NCI-H446 treated with DMSO at 0.1 percent for 48 hours (cell line): ENCODE results near the gene PFN4.
"Not testable (repeated sequence)": the region's sequence is repeated elsewhere in the genome, so short reads cannot be mapped to it uniquely, and the experiment has no call there.

Experiments used
- DNase-seq: peaks from one replicate; lab custom pipeline; 2025; lab: John Stamatoyannopoulos, UW

Gene PFN4

DNA sequence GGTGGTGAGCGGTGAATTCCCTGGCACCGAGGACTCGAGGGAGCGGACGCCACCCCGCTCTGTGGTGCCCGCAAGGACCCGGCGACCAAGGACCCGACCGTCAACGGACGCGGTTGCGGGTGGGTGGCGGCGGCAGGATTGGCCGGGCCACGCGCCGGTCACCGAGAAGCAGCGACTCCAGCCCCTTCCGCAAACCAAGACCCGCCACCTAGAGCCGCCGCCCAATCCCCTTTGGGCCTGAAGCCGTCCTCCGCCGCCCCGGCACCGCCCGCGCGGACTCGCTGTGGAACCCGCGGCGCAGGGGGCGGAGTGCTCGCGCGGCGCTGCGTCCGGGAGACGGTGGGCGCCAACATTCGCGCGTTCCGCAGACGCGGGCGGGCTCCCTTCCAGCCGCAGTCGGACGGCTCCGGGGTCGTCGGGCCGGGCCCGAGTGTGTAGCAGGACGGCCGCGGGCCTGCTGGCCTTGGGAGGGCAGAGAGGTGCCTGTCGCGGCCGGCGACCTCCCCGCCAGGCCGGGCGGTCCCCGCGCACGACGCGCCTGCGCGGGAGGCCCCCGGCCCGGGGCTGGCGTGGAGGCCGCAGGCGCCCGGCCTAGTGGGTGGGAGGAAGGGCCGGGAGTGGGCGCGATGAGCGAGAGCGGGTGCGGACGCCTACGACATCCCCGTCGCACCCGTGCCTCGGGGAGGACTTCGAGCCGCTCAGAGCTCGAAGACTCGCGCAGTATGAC lies at the start of gene PFN4, which contains the start of gene FAM228B:
TSS of gene PFN4 (minus strand) at position 140 of the 727 bp plus-strand sequence. CDS start 799 bp downstream, outside the sequence.
TSS of gene FAM228B (plus strand) at position 275 of the 727 bp plus-strand sequence. CDS start 893 bp downstream, outside the sequence.
- DNase-seq = peak; percentile 41

- DNase-seq = no peak
These were observed 45.9 kb upstream of the PFN4 start for GRCh38 chr2:24169023-24169422.

DNA sequence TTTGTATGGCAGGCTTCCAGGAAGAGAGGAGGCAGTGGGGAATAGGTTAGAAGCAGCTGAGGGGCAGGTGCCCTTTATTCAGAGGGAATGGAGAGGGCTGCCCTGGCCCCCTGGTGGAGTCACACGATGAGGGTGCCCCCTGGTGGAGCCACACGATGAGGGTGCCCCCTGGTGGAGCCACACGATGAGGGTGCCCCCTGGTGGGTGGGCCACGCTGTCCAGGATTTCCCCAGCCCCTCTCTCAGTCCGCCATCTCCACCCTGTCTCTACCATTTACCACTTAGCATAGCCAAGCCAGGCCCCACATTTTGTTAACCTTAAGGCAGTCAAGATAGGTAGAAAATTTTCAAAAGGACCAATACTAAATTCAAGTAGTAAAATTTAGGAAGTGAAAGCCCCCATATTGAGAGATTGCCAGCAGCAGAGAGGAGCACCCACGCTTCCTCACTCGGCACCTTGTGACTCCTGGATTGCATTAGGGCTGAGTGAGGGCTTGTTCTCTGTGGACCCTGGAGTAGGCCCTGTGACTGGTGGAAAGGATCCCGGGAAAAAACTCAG lies 41.4 kb upstream of the PFN4 start:
- DNase-seq = no peak

GRCh38 chr2:24163601-24164000 lies 40.5 kb upstream of the PFN4 start:
- DNase-seq = no peak

DNA sequence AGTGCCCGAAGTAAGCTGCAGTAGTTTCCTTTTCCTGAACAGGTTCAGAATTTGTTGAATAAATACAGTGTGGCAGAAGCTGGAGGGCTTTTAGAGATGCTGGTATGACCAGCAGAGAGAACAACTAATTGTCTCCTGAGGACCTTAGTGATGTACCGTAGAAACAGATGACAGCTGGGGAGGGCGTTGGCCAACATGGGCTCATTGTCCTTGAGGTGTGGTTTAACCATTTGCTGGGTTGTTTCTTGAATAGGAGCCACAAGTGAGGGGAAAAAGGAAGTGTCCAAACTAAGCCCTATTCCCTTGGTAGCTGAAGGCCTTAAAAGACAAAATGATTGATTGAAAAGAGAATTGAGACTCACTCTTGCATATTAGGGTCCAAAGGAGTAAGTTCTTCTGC lies 40.1 kb upstream of the PFN4 start:
- no peak for DNase-seq

- no peak for DNase-seq
These were observed 39.4 kb upstream of the PFN4 start for GRCh38 chr2:24162494-24162893.

DNA sequence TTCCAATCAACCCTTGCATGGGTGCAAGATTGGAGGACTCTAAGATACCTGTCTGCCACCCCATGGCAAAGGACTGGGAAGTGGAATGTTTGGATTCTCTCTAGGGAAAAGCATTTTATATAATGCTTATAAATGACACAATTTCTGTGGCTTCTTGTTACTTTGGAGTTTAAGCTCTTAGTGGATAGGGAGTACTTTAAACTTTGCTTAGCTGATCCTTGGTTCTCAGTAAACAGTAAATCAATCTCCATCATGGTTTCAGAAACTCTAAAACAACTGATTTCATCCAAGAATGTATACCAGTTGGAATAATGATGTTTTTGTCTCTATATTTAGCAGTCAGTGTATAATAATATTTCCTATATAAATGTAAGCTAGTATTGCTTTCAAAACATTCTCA lies 37.6 kb upstream of the PFN4 start:
- DNase-seq = no peak

GRCh38 chr2:24159708-24160107 lies 36.6 kb upstream of the PFN4 start:
- DNase-seq = no peak

- no peak for DNase-seq
These were observed 35.0 kb upstream of the PFN4 start for GRCh38 chr2:24158131-24158530.

DNA sequence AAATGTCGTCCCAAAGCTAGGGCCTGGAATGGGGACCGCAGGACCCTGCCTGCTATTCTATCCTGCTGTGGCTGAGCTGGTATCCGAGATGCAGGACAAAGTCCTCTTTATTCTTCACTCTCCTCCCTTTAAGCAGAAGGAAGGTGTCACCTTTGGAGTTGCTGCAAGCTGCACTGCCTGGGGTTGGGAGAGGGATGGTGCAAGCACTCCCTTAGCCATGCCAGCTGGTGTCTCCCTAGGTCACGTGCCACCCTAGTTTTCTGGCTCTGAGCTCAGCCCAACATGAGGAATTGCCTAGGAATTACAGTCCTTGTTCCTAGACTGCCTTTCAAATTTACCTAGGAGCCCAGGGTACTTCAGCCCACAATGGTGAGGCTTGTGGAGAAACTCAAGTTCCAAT lies 30.3 kb upstream of the PFN4 start:
- DNase-seq = no peak

- no peak for DNase-seq
These were observed 29.5 kb upstream of the PFN4 start for GRCh38 chr2:24152413-24153197.

DNA sequence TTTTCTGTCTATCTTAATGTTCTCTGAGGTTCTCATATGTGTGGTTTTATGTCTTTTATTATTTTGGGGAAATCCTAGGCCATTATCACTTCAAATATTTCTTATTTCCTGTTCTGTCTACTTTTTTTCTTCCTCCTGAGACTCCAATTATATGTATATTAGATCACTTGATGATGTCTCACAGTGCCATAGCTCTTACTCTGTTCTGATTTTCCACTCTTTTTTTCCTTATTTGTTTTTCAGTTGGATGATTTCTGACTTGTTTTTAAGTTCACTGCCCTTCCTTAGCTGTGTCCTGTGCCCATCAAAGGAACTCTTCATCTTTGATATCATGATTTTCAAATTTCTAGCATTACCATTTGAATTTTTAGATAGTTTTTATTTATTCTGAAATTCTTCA lies 24.2 kb upstream of the PFN4 start:
- no peak for DNase-seq

DNA sequence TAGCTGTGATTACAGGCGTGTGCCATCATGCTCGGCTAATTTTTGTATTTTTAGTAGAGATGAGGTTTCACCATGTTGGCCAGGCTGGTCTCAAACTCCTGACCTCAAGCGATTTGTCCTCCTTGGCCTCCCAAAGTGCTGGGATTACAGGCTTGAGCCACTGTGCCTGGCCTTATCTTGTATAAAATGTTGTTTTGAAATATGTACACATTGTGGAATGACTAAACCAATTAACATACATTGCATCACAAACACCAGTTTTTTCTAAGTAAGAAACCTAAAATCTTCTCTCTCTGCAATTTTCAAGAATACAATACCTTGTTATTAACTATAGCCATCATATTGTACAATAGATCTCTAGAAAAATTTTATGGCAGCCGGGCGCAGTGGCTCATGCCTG lies 17.2 kb upstream of the PFN4 start:
- DNase-seq = not testable (repeated sequence)

DNA sequence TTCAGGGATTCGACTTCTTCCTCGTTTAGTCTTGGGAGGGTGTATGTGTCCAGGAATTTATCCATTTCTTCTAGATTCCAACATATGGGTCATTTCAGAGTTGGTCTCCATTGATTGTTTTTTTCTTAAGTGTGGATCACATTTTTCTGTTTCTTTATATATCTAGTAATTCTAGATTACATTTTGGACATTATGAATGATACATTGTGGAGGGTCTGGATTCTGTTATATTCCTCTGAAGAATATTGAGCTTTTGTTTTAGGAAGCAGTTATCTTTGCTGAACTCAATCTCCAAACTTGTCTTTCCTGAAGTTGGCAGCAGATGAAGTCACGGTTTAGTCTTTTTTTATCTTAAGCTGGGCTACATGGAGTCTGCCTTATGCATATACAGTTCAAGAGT lies 9.4 kb upstream of the PFN4 start:
- no peak for DNase-seq

DNA sequence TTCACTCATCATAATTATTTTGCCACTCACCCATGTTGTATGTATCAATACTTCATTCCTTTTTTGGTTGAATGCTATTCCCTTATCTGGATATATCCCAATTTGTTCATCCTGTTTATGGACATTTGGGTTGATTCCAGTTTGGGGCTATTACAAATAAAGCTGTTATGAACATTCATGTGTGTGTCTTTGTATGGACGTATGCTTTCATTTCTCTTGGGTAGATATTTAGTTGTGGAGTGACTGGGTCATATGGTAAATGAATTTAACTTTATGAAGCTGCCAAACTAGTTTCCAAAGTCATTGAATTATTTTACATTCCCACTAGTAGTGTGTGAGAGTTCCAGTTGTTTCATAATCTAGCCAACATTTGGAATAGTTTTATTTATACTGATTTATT lies 2.8 kb upstream of the PFN4 start:
- no peak for DNase-seq

DNA sequence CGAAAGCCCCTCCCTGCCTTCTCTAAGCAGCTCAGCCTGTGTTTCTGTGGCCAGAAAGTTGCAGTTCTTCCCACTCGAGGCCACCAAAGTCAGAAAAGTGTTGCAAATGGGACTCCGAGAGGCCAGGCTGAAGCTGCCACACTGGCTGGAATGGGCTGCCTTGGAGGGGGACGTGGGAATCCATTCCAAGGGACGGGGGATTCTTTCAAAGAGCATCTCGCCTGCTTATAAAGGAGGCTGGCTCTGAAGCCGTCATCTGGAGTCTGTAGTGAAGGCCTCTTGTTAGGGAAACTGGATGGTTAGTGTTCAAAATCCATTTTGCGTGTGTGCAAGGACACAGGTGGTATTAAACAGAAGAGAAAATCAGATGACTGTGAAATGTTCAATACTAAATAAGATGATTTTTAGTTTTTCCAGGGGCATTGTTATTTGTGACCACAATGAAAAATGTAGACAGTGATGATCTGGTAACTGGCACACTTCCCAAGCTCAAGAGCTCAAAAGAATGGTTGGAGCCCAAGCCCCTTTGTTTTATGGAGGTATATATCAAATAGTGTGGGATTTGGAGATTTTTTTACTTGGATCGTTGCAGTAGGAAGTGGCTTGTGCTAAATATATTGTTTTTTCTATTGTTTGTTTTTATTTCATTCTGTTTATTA lies 917 bp upstream of the PFN4 start:
- DNase-seq = no peak

DNA sequence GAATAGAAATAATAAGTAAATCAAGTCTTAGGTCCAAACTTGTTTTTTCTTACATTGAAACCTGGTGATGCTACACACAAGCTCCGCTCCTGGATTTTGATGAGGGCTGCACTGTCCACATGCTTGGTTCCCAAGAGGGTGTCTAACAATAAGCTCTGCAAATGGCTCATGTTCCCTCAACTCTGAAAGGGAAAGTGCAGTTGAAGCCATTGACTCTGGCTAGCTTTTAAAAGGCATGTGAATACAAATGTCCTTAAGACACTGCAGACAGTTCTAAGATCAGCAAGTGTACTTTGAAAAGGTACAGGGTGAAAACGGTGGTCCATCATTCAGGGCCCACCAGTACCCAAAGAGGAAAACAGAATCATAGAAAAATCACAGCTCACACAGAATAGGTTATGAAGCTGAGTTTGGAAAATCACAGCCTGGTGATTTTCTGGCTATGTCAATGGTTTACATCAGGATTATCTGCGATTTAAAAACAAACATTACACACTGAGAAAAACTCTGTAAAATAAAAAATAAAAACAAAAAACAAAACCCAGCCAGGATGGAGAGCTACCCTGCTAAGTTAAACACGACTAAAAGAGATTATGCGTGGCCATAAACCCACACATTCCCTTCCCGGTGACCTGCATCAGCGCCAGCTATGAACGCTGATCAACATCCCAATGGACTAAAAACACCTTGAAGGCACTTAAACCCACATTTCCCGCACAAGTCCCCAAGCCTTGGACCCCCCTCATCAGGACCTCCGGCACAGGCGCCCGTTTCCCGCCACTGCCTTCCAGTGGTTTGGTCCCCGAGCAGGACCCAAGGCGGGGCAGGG lies 554 bp downstream of the PFN4 start:
- no peak for DNase-seq

DNA sequence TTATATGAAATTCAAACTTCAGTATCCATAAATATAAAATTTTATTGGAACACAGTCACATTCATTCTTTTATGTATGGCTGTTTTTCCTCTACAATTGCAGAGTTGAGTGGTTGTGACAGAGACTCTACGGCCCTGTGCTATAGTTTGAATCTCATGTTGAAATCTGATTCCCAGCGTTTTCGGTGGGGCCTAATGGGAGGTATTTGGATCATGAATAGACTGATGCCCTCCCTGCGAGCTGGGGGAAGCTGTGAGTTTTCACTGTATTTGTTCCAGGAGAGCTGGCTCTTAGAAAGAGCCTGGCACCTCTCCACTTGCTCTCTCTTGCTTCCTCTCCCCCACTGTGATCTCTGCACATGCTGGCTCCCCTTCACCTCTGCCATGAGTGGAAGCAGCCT lies 1.7 kb downstream of the PFN4 start:
- peak; percentile 53 for DNase-seq

- no peak for DNase-seq
These were observed 2.1 kb downstream of the PFN4 start for GRCh38 chr2:24121066-24121465.

- no peak for DNase-seq
These were observed 5.2 kb downstream of the PFN4 start for GRCh38 chr2:24117902-24118301.

GRCh38 chr2:24115057-24115456 lies 8.1 kb downstream of the PFN4 start:
- DNase-seq = no peak
